Aorta (tissue), 5 donors: ENCODE measurements around the gene P2RY12. TPM values are rescaled to one million over a fixed set of nuclear protein-coding genes. Genes with fewer than 3 reads are reported as not detected.

Experiments used
- ATAC-seq: fragments of 200-7000 bp; cut with Tn5 transposase; one replicate; pipeline ENCODE4 v1.9.1; 2022; ENCODE audit warnings: moderate library complexity; ENCODE audit not compliant: low FRiP score
- DNase-seq, 2 donors: peaks; one replicate each; pipeline ENCODE4 v3.0.0-alpha.2; 2020
- H3K27ac ChIP-seq, 2 donors: one replicate each; pipeline ENCODE4 v1.5.1; 2013; ENCODE audit warnings: low read length in 2 of 2, mild to moderate bottlenecking in 2 of 2, moderate library complexity in 2 of 2, control low read depth in 1 of 2, inconsistent platforms in 1 of 2, low read depth in 1 of 2
- H3K27me3 ChIP-seq, 2 donors: one replicate each; pipeline ENCODE4 v1.6.1; 2013; ENCODE audit warnings: control low read depth in 1 of 2, low read length in 1 of 2, mild to moderate bottlenecking in 1 of 2, moderate library complexity in 1 of 2; ENCODE audit not compliant: insufficient read depth in 2 of 2, control insufficient read depth in 1 of 2
- H3K36me3 ChIP-seq, 2 donors: one replicate each; pipeline ENCODE4 v1.6.1; 2013; ENCODE audit warnings: control low read depth in 1 of 2, low read length in 1 of 2, mild to moderate bottlenecking in 1 of 2; ENCODE audit not compliant: insufficient read depth in 2 of 2, control insufficient read depth in 1 of 2
- H3K4me1 ChIP-seq, 2 donors: one replicate each; pipeline ENCODE4 v1.6.1; 2013; ENCODE audit warnings: low read length in 2 of 2, control low read depth in 1 of 2, mild to moderate bottlenecking in 1 of 2, moderate library complexity in 1 of 2; ENCODE audit not compliant: insufficient read depth in 2 of 2, control insufficient read depth in 1 of 2
- H3K4me3 ChIP-seq, 2 donors: one replicate each; pipeline ENCODE4 v1.5.1; 2013; ENCODE audit warnings: low read length in 2 of 2, control low read depth in 1 of 2, mild to moderate bottlenecking in 1 of 2
- H3K9me3 ChIP-seq: one replicate; pipeline ENCODE4 v1.6.1; 2013; ENCODE audit warnings: mild to moderate bottlenecking, low read length; ENCODE audit not compliant: control insufficient read depth
- WGBS, 2 donors: extraction: QIAGEN DNeasy Blood & Tissue Kit; methylation state at CpG; one replicate each; pipeline ENCODE4 v1.1.7; 2013; 5-methylcytosine and 5-hydroxymethylcytosine counted together
- intact Hi-C, 2 donors: fragments of 100-400 bp; cut with DNase I; formaldehyde crosslinking; loops; one replicate each; pipeline versions ENCODE4 v1.14.2 to v1.15.0; 2022
- polyA plus RNA-seq, 2 donors: library from polyadenylated mRNA; stranded (reverse); fragments of 200-250 nt; gene quantifications; one replicate each; pipeline ENCODE4 v1.2.3, GENCODE V29; 2013
- total RNA-seq, 2 donors: library from RNA; stranded (reverse); fragmentation: NEBNext Ultra II Directional; extraction: Animal tissue kit (Norgen Biotek cat#: 25700); gene quantifications; one replicate each; pipeline ENCODE4 v1.2.1, GENCODE V29; 2021
- donor health status: healthy with polysubstance abuse.
- donor health status: Bipolar disorder and iron deficiency.
- donor health status: DM: no; HTN: no; CAD: no.
- donor health status: DM: no; HTN: no; CAD: no.
- donor health status: DM: yes; HTN: yes; CAD: no.

The P2RY12 gene
- total and polyA plus RNA-seq, 4 donors: 0.87 to 5.1 (median 2.8) TPM

- DNase-seq: no peak
- intact Hi-C loops: no loop called here
Observed at GRCh38 chr3:151303751-151304150, 80.8 kb downstream of the P2RY12 start.

GRCh38 chr3:151301787-151302186 lies 82.8 kb downstream of the P2RY12 start:
- H3K27ac ChIP-seq: no peak overlapping the region
- WGBS, 2 donors: 93% methylated on average over 3 of the region's 3 CpGs
- H3K4me3 ChIP-seq: no peak overlapping the region
- DNase-seq (no peak), ATAC-seq (no peak)
- no peaks in the 10 kb centered on the region for H3K9me3 ChIP-seq
- intact Hi-C loops: no loop called here
- H3K36me3 ChIP-seq: no peaks in the 10 kb centered on the region
- H3K27me3 ChIP-seq: no peaks in the 10 kb centered on the region
- peaks cover 0 to 4% of the 10 kb centered on the region in 2 donors for H3K4me1 ChIP-seq

More at GRCh38 chr3:151303751-151304150, 80.8 kb downstream of the P2RY12 start:
- no peak overlapping the region for H3K4me3 ChIP-seq
- no peaks in the 10 kb centered on the region for H3K9me3 ChIP-seq
- no peaks in the 10 kb centered on the region for H3K27me3 ChIP-seq
- WGBS, 2 donors: 74 to 89% methylated on average over 2 of the region's 2 CpGs
- no peaks in the 10 kb centered on the region for H3K36me3 ChIP-seq
- no peak overlapping the region for H3K27ac ChIP-seq
- ATAC-seq: no peak
- H3K4me1 ChIP-seq: peaks cover 0 to 4% of the 10 kb centered on the region in 2 donors

- Histone ChIP-seq H3K4me1 (peaks cover 0 to 4% of the 10 kb centered on the region in 2 donors), H3K27ac (no peak overlapping the region), H3K9me3 (no peaks in the 10 kb centered on the region), H3K36me3 (no peaks in the 10 kb centered on the region), H3K4me3 (no peak overlapping the region), H3K27me3 (no peaks in the 10 kb centered on the region)
- no peak for ATAC-seq
- intact Hi-C loops: no loop called here
- 69 to 86% methylated on average over 1 of the region's 1 CpG for WGBS, 2 donors
- DNase-seq: no peak
Observed at GRCh38 chr3:151300539-151300938, 84.0 kb downstream of the P2RY12 start.

GRCh38 chr3:151299006-151299405 lies 85.5 kb downstream of the P2RY12 start:
- no peaks in the 10 kb centered on the region for H3K27me3 ChIP-seq
- WGBS, 2 donors: 95% methylated on average over 2 of the region's 2 CpGs
- intact Hi-C loops: no loop called here
- no peaks in the 10 kb centered on the region for H3K4me1 ChIP-seq
- H3K4me3 ChIP-seq: no peak overlapping the region
- H3K36me3 ChIP-seq: no peaks in the 10 kb centered on the region
- ATAC-seq (no peak), DNase-seq (no peak)
- H3K9me3 ChIP-seq: no peaks in the 10 kb centered on the region
- no peak overlapping the region for H3K27ac ChIP-seq

- H3K4me3 ChIP-seq: no peak overlapping the region
- no peaks in the 10 kb centered on the region for H3K9me3 ChIP-seq
- DNase-seq: no peak
- intact Hi-C loops: no loop called here
- 11 to 31% methylated on average over 2 of the region's 2 CpGs for WGBS, 2 donors
- no peak for ATAC-seq
- no peaks in the 10 kb centered on the region for H3K27me3 ChIP-seq
- H3K4me1 ChIP-seq: no peaks in the 10 kb centered on the region
- H3K27ac ChIP-seq: no peak overlapping the region
- H3K36me3 ChIP-seq: no peaks in the 10 kb centered on the region
Observed at GRCh38 chr3:151297429-151297828, 87.1 kb downstream of the P2RY12 start.

- no peak for ATAC-seq
- Histone ChIP-seq H3K27ac (no peak overlapping the region), H3K4me3 (no peak overlapping the region), H3K27me3 (no peaks in the 10 kb centered on the region), H3K9me3 (no peaks in the 10 kb centered on the region), H3K36me3 (no peaks in the 10 kb centered on the region), H3K4me1 (no peaks in the 10 kb centered on the region)
- DNase-seq: no peak
- WGBS, 2 donors: 79 to 95% methylated on average over 3 of the region's 3 CpGs
- intact Hi-C loops: no loop called here
Observed at GRCh38 chr3:151296226-151296625, 88.3 kb downstream of the P2RY12 start.

GRCh38 chr3:151293127-151293526 lies 91.4 kb downstream of the P2RY12 start:
- DNase-seq: no peak
- H3K36me3 ChIP-seq: no peaks in the 10 kb centered on the region
- WGBS, 2 donors: 85 to 86% methylated on average over 6 of the region's 6 CpGs
- no peak overlapping the region for H3K4me3 ChIP-seq
- H3K9me3 ChIP-seq: no peaks in the 10 kb centered on the region
- no peaks in the 10 kb centered on the region for H3K27me3 ChIP-seq
- H3K27ac ChIP-seq: no peak overlapping the region
- intact Hi-C loops: no loop called here
- no peak for ATAC-seq
- H3K4me1 ChIP-seq: no peaks in the 10 kb centered on the region

GRCh38 chr3:151290673-151291072 lies 93.9 kb downstream of the P2RY12 start:
- Histone ChIP-seq H3K36me3 (no peaks in the 10 kb centered on the region), H3K27ac (no peak overlapping the region), H3K9me3 (no peaks in the 10 kb centered on the region), H3K4me3 (no peak overlapping the region), H3K27me3 (no peaks in the 10 kb centered on the region), H3K4me1 (no peaks in the 10 kb centered on the region)
- ATAC-seq: no peak
- no peak for DNase-seq
- WGBS, 2 donors: 48 to 49% methylated on average over 3 of the region's 3 CpGs
- intact Hi-C loops: no loop called here

GRCh38 chr3:151289445-151289844 lies 95.1 kb downstream of the P2RY12 start:
- DNase-seq (no peak), ATAC-seq (no peak)
- WGBS, 2 donors: 48 to 59% methylated on average over 3 of the region's 3 CpGs
- H3K27me3 ChIP-seq: no peaks in the 10 kb centered on the region
- H3K4me1 ChIP-seq: no peaks in the 10 kb centered on the region
- intact Hi-C loops: no loop called here
- H3K27ac ChIP-seq: no peak overlapping the region
- H3K36me3 ChIP-seq: no peaks in the 10 kb centered on the region
- H3K4me3 ChIP-seq: no peak overlapping the region
- H3K9me3 ChIP-seq: no peaks in the 10 kb centered on the region
